Stomach smooth muscle (tissue), 2 donors: ENCODE measurements around the gene GMPR2.
"Not testable (repeated sequence)": the region's sequence is repeated elsewhere in the genome, so short reads cannot be mapped to it uniquely, and the experiment has no call there.

Experiments
- H3K27ac ChIP-seq: one replicate; pipeline ENCODE4 v1.7.0; 2013; ENCODE audit warnings: mild to moderate bottlenecking, low read length, inconsistent platforms
- H3K27me3 ChIP-seq, 2 donors: one replicate each; pipeline ENCODE4 v1.7.0; 2013; ENCODE audit warnings: low read length in 2 of 2; ENCODE audit not compliant: insufficient read depth in 2 of 2, control insufficient read depth in 1 of 2
- H3K36me3 ChIP-seq, 2 donors: one replicate each; pipeline ENCODE4 v1.7.0; 2013; ENCODE audit warnings: low read length in 2 of 2; ENCODE audit not compliant: control insufficient read depth in 2 of 2, insufficient read depth in 2 of 2
- H3K4me1 ChIP-seq: one replicate; pipeline ENCODE4 v1.7.0; 2013; ENCODE audit warnings: low read length; ENCODE audit not compliant: control insufficient read depth, insufficient read depth
- H3K4me3 ChIP-seq, 2 donors: one replicate each; pipeline ENCODE4 v1.7.0; 2013; ENCODE audit warnings: low read length in 2 of 2
- H3K9ac ChIP-seq, 2 donors: one replicate each; pipeline ENCODE4 v1.7.0; 2013; ENCODE audit warnings: low read length in 2 of 2, mild to moderate bottlenecking in 1 of 2
- H3K9me3 ChIP-seq, 2 donors: one replicate each; pipeline ENCODE4 v1.7.0; 2013; ENCODE audit warnings: low read length in 2 of 2; ENCODE audit not compliant: control insufficient read depth in 2 of 2
- donor health status: healthy.
- donor health status: Pancreatic carcinoma.

The GMPR2 gene

DNA sequence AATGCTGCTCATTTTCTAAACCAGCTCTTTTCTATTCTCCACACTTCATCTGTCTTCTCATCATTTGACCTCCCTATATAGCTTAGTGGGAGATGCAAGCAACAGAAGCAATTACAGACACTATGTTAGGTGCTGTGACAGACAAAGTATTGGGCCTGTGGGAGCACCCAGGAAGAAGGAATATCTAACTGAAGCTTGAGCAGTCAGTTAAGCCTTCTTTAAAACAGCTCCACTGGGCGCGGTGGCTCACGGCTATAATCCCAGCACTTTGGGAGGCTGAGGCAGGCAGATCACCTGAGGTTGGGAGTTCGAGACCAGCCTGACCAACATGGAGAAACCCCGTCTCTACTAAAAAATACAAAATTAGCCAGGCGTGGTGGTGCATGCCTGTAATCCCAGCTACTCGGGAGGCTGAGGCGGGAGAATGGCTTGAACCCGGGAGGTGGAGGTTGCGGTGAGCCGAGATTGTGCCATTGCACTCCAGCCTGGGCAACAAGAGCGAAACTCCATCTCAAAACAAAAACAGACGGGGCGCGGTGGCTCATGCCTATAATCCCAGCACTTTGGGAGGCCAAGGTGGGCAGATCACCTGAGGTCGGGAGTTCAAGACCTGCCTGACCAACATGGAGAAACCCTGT is 29.4 kb upstream of the GMPR2 start:
- H3K27ac ChIP-seq, H3K9me3 ChIP-seq, H3K4me1 ChIP-seq, H3K27me3 ChIP-seq, H3K9ac ChIP-seq, H3K4me3 ChIP-seq: not testable (repeated sequence)
- H3K36me3 ChIP-seq: peaks cover 20 to 32% of the 10 kb centered on the region in 2 donors

DNA sequence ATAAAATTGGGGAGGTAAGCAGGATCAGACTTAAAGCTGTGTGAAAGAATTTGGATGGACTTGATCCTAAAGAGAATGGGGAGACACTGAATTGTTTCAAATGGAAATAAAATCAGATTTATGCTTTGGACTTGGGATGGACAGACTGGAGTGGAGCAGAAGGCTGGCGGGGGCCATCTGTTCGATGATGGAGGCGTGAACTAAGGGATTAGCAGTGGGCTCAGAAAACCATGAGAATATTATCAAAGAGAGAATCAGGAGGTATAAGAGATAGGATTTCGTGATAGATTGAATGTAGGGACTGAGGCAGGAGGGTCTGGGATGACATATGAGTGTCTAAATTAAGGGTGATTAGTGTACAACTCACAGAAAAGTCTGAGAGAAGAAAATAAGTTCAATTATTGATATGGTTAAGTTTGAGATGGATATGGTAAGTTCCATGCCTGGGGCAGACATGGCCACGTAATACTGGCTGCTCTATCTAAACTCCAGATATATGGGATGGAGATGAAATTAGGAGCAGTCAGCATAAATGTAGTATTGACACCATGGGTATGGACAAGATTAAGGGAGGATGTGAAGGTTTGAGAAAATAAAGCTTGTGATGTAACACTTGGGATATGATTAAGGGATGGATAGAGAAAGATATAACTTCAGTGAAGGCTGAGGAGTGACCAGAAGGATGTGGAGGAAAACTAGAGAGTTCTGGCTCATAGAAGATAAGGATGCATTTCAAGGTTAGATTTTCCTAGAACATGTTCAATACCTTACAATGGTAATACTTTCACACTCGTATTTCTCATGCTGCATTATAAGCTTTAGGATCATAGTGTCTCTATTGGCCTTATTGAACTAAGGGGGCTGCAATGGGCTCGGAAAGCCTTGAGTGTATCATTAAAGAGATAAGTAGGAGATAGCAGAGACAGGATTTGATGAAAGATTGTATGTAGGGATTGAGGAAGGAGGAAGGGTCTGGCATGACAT is 28.3 kb upstream of the GMPR2 start:
- no peaks in the 10 kb centered on the region for H3K4me1 ChIP-seq

DNA sequence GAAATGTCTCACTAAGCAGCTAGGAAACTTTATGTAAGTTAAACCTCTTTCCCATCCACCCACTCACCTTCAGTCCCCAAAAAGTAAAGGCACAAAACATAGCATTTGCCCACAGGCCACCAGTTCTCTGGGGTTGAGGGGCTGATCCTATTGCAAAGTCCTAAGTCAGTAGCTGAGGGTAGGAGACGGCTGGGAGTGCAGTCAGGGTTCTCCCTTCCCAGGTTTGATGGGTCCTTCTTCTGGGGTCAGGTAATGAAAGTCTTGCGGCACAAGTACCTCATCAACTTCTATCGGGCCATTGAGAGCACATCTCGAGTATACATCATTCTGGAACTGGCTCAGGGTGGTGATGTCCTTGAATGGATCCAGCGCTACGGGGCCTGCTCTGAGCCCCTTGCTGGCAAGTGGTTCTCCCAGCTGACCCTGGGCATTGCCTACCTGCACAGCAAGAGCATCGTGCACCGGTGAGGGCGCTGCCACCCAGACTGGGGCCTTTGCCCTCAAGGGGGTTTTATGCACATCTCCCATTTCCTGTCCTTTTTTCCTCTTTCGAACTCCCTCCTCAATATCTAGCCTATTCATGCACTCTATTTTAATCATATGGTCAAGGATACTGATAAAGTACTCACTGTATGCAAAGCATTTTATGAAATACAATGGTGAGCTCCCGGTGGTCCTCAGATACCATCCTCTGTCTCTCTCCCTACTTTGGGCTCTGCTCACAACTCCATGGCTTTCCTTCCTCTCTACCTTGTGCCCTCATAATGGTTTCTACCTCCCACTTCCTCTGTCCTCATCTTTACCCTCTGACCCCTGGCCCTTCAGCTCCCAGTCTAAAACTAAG is 26.2 kb upstream of the GMPR2 start:
- Histone ChIP-seq H3K4me1 (no peaks in the 10 kb centered on the region), H3K27me3 (no peaks in the 10 kb centered on the region), H3K9ac (no peak overlapping the region), H3K9me3 (no peaks in the 10 kb centered on the region), H3K4me3 (no peak overlapping the region), H3K36me3 (peaks cover 35 to 52% of the 10 kb centered on the region in 2 donors), H3K27ac (no peak overlapping the region)

More for the DNA sequence above, 28.3 kb upstream of the GMPR2 start:
- Histone ChIP-seq H3K27me3 (no peaks in the 10 kb centered on the region), H3K36me3 (peaks cover 20 to 36% of the 10 kb centered on the region in 2 donors), H3K27ac (no peak overlapping the region), H3K9ac (no peak overlapping the region), H3K9me3 (no peaks in the 10 kb centered on the region), H3K4me3 (no peak overlapping the region)

DNA sequence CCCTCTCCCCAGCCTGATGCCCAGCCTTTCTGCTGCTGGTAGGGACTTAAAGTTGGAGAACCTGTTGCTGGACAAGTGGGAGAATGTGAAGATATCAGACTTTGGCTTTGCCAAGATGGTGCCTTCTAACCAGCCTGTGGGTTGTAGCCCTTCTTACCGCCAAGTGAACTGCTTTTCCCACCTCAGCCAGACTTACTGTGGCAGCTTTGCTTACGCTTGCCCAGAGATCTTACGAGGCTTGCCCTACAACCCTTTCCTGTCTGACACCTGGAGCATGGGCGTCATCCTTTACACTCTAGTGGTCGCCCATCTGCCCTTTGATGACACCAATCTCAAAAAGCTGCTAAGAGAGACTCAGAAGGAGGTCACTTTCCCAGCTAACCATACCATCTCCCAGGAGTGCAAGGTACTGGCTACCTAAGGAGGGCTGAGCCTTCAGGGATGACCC is 25.6 kb upstream of the GMPR2 start:
- Histone ChIP-seq H3K9ac (no peak overlapping the region), H3K27ac (no peak overlapping the region), H3K9me3 (no peaks in the 10 kb centered on the region), H3K27me3 (no peaks in the 10 kb centered on the region), H3K36me3 (peaks cover 35 to 50% of the 10 kb centered on the region in 2 donors), H3K4me1 (no peaks in the 10 kb centered on the region), H3K4me3 (no peak overlapping the region)

DNA sequence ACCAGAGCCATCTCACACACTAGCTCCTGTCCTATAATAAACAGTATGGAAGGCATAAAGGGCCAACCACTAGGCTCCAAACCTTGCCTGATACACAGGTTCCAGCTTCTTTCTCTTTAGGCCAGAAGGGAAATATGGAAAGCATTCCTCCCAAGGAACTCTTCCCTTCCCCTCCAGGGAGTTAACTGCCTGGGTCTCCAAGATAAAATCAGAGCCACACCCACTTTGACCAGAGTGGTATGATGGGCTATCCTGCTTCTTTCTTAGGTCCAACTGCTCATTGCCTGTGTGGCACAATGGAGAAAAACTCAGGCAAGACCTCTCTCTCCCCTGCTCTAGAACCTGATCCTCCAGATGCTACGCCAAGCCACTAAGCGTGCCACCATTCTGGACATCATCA is 25.1 kb upstream of the GMPR2 start:
- Histone ChIP-seq H3K27me3 (no peaks in the 10 kb centered on the region), H3K9ac (no peak overlapping the region), H3K36me3 (peaks cover 35 to 50% of the 10 kb centered on the region in 2 donors), H3K4me1 (no peaks in the 10 kb centered on the region), H3K4me3 (no peak overlapping the region), H3K9me3 (no peaks in the 10 kb centered on the region), H3K27ac (no peak overlapping the region)

DNA sequence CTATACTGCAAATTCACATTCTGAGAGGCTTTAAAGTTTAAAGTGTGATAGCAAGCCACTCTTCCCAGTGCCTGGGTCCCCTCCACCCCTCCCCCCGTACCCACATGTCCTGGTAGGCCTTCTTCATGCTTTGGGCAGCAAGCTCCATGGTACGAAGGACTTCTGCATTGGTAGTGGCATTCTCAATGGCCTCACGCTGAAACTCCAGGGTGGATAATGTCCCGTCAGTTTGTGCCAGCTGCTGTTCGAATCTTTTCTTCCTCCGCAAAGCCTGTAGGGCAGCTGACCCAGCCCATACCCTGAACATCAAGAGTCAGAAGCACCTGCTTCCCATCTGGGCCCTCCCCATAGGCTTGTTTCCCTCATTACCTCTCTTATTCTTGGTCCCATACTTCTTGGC is 21.4 kb upstream of the GMPR2 start:
- H3K9ac ChIP-seq: no peak overlapping the region
- no peak overlapping the region for H3K27ac ChIP-seq
- H3K36me3 ChIP-seq: peaks cover 29 to 42% of the 10 kb centered on the region in 2 donors
- H3K27me3 ChIP-seq: no peaks in the 10 kb centered on the region
- peaks cover 24% of the 10 kb centered on the region for H3K4me1 ChIP-seq
- H3K9me3 ChIP-seq: no peaks in the 10 kb centered on the region
- H3K4me3 ChIP-seq: no peak overlapping the region

DNA sequence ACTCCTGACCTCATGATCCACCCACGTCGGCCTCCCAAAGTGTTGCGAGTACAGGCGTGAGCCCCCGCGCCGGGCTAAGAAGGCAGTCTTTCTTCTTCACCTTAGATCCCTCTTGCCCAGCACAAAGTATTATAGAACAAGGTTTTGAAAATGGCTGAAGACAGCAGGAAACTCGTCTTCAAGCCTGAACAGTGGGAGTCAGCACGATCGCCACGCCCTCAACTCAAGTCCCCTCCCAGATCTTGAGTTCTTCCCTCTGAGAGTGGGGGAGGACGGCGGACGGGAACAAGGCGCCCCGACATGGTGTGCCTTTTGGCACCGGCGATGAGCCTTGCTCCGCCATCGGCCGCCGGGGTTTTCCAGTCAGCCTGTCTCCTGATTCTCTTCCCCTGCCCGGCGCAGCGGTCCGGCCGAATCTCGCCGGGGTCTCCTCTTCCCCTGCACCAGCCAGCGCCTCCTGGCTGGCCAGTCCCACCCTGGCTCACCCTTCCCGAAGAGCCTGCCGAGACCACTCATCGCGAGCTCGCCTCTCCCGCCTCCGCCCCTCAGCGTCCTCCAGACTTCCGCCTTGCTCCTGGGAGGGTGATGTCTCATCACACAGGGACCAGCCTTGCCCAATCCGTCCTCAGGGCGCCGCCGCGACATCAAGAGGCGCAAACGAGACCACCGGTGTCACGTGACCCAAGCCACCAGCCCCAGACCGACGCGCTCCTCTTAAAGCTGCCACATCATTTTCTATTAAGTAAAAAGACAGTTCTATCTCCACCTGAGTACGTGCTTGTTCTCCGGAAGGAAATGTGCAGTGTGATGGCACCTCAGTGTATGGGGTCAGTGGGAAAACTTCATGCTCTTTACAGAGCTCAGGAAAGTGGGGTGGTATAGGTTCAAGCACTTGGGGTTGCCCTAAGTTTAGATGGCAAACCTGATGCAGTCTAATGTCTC is 19.5 kb upstream of the GMPR2 start, which contains the start of gene CHMP4A:
Gene CHMP4A (minus strand): TSS at position 565 of the 942 bp plus-strand sequence. CDS start 49 bp downstream, at position 516.
- Histone ChIP-seq H3K9ac (peak within 1 kb of the TSS; percentile 84 to 86), H3K36me3 (peaks cover 21 to 30% of the 10 kb centered on the region in 2 donors), H3K9me3 (no peaks in the 10 kb centered on the region), H3K27me3 (no peaks in the 10 kb centered on the region), H3K27ac (peak within 1 kb of the TSS; percentile 94), H3K4me1 (peaks cover 24% of the 10 kb centered on the region), H3K4me3 (peak within 1 kb of the TSS; percentile 67 to 93)

DNA sequence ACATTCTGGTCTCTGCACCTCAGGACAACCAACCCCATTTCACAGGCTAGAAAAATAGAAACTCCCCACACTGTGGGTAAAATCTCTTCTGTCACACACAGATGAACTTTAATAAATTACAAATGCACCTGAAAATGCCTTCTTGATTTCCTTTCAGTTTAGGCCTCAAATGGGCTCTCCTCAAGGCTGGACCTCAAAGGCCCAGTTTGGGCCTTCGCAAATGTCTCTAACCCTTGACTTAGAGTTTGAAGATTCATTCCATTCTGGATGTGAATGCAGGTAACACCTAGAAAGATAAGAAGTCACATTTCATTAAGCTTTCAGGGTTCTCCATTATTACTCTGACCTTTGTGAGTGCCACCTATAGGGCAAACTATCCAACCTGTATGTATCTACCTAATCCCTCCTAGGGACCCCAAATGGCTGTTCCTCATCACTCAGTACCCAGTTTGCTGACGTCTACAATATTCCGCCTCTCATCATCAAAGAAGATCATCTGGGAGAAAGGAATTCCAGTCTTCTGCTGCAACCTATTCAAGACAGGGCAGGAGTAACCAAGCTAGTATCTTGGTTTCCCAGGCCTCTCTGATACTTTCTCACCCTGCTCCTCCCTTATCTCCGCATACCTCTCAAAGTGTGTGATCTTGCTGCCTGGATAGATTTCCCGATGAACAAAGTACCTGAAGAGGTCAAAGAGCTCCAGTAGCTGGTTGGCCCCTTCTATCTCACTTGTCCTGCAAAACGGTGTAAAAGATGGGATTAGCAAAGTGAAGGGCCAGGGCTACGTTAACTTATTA is 18.7 kb upstream of the GMPR2 start:
- no peaks in the 10 kb centered on the region for H3K9me3 ChIP-seq

More for the DNA sequence above, 18.7 kb upstream of the GMPR2 start:
- peaks cover 24% of the 10 kb centered on the region for H3K4me1 ChIP-seq
- H3K27me3 ChIP-seq: no peaks in the 10 kb centered on the region
- H3K9ac ChIP-seq: peak overlapping the region; percentile 84 to 86
- peak overlapping the region; percentile 67 to 93 for H3K4me3 ChIP-seq
- H3K27ac ChIP-seq: peak overlapping the region; percentile 94
- peaks cover 23 to 28% of the 10 kb centered on the region in 2 donors for H3K36me3 ChIP-seq
